ENCODE results near the gene ARHGAP5.

GRCh38 chr14:32208490-32208889, 131.4 kb downstream of the ARHGAP5 start:
- TF ChIP-seq CTCF (IDR thresholded peaks at IDR 0.05; ENCODE audit: insufficient read depth, low read depth, low read length), result no peak
- TF ChIP-seq EZH2 (IDR thresholded peaks at IDR 0.05; ENCODE audit: insufficient read depth, low read length), result no peak
